MG63 (cell line): ENCODE data around the gene DNAJB7. TPM values are rescaled to one million over a fixed set of nuclear protein-coding genes. Genes with fewer than 3 reads are reported as not detected.
"Not testable (repeated sequence)": the region's sequence is repeated elsewhere in the genome, so short reads cannot be mapped to it uniquely, and the experiment has no call there.

ENCODE experiments used
- DNase-seq: peaks from one replicate; pipeline ENCODE4 v3.0.0-alpha.2; 2020
- H3K27me3 ChIP-seq: fragments of 250-450 bp; sonication (Bioruptor Pico); 2 replicates; pipeline ENCODE4 v1.5.1; 2020; ENCODE audit warnings: mild to moderate bottlenecking, moderate library complexity
- H3K36me3 ChIP-seq: fragments of 250-450 bp; sonication (Bioruptor Pico); 2 replicates; pipeline ENCODE4 v1.5.1; 2020; ENCODE audit warnings: mild to moderate bottlenecking, moderate library complexity
- H3K4me3 ChIP-seq: fragments of 250-450 bp; sonication (Bioruptor Pico); 2 replicates; pipeline ENCODE4 v1.5.1; 2020; ENCODE audit warnings: mild to moderate bottlenecking, moderate library complexity
- H3K9me3 ChIP-seq: fragments of 250-450 bp; sonication (Bioruptor Pico); 2 replicates; pipeline ENCODE4 v1.5.1; 2020; ENCODE audit warnings: mild to moderate bottlenecking, moderate library complexity
- total RNA-seq: library from RNA; depleted of rRNA; stranded (reverse); fragments of >200 nt; shearing (Covaris generic); gene quantifications from 2 replicates; pipeline ENCODE4 v1.2.3, GENCODE V29; 2014; ENCODE audit warnings: low replicate concordance

DNAJB7 gene
- total RNA-seq, 1 experiment from 2014 or later = not detected

GRCh38 chr22:40855979-40856512 is 5.9 kb downstream of the DNAJB7 start:
- Histone ChIP-seq H3K4me3 (peak overlapping the region; percentile 99), H3K9me3 (no peaks in the 10 kb centered on the region), H3K27me3 (no peaks in the 10 kb centered on the region), H3K36me3 (peaks cover 74% of the 10 kb centered on the region)
- no peak for DNase-seq

GRCh38 chr22:40855071-40855978 is 6.6 kb downstream of the DNAJB7 start:
- no peaks in the 10 kb centered on the region for H3K27me3 ChIP-seq
- H3K4me3 ChIP-seq = peak overlapping the region; percentile 99
- H3K36me3 ChIP-seq = peaks cover 74% of the 10 kb centered on the region
- H3K9me3 ChIP-seq = no peaks in the 10 kb centered on the region
- peak; percentile 27 for DNase-seq

DNA sequence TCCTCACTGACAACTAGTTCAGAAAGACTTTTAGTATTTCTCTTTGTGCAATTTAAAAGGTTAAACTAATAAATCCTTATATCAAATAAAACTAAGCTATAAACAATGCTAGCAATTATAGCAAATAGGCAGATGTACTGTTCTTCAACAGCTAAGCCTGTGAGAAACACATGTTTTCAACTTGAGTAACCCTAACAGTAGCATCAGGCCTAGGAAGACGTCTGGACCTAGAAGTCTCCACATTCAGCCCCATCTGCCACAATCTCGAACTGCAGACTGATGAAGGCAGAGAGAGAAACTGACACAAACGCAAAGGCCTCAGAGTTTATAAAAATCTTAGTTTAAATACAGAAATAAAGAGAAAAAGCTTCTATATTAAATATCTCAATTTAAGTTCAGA is 8.0 kb downstream of the DNAJB7 start:
- no peak for DNase-seq
- Histone ChIP-seq H3K36me3 (peaks cover 76% of the 10 kb centered on the region), H3K4me3 (peak overlapping the region; percentile 99), H3K9me3 (no peaks in the 10 kb centered on the region), H3K27me3 (no peaks in the 10 kb centered on the region)

DNA sequence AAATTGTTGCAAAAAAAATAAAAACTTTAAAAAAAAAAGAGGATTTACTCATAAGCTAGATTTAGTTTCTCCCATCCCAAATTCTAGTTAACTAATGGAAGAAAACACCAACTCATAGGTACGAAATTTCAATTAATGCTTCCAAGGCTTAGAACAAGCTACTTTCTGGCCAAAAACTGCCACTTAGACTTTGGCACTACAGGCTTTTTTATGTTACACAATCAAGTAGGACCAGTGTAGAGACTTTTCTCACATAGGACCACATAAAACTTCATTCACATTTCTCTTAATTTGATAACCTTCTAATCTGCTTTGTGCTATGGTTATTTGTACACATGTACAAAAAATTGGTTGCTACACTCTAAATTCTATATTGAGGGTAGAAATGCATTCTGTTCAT is 8.6 kb downstream of the DNAJB7 start:
- Histone ChIP-seq H3K9me3 (no peaks in the 10 kb centered on the region), H3K27me3 (no peaks in the 10 kb centered on the region), H3K36me3 (peaks cover 78% of the 10 kb centered on the region), H3K4me3 (peak overlapping the region; percentile 99)
- no peak for DNase-seq

GRCh38 chr22:40845816-40846215 is 16.1 kb downstream of the DNAJB7 start:
- peak; percentile 16 for DNase-seq
- H3K36me3 ChIP-seq = peaks cover 89% of the 10 kb centered on the region
- not testable (repeated sequence) for H3K9me3 ChIP-seq, H3K27me3 ChIP-seq, H3K4me3 ChIP-seq

DNA sequence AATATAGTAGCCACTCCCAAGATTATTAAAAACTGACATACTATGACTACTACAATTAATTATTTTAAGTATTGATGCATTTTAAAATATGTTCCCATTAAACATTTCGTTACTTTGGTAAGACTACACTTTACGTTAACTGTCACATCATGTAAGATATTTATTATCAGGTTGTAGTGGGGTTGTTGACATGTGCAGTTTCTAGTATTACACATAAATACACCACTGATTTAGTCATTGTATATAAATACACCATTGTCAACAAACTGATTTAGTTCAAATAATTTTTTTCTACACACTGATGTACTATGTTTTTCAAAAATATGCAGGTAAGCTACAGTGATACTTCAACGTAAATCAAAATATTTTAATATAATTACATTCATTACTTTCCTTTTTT is 17.0 kb downstream of the DNAJB7 start:
- peaks cover 89% of the 10 kb centered on the region for H3K36me3 ChIP-seq
- no peak for DNase-seq
- no peaks in the 10 kb centered on the region for H3K27me3 ChIP-seq

GRCh38 chr22:40838486-40838885 is 23.4 kb downstream of the DNAJB7 start:
- no peak overlapping the region for H3K4me3 ChIP-seq
- H3K9me3 ChIP-seq = no peaks in the 10 kb centered on the region
- no peak for DNase-seq
- H3K36me3 ChIP-seq = peaks cover 87% of the 10 kb centered on the region
- no peaks in the 10 kb centered on the region for H3K27me3 ChIP-seq

More for the DNA sequence above, 17.0 kb downstream of the DNAJB7 start:
- Histone ChIP-seq H3K9me3 (no peaks in the 10 kb centered on the region), H3K4me3 (no peak overlapping the region)

GRCh38 chr22:40834619-40835018 is 27.3 kb downstream of the DNAJB7 start:
- DNase-seq = no peak
- Histone ChIP-seq H3K36me3 (peaks cover 87% of the 10 kb centered on the region), H3K27me3 (no peaks in the 10 kb centered on the region), H3K9me3 (no peaks in the 10 kb centered on the region), H3K4me3 (no peak overlapping the region)

DNA sequence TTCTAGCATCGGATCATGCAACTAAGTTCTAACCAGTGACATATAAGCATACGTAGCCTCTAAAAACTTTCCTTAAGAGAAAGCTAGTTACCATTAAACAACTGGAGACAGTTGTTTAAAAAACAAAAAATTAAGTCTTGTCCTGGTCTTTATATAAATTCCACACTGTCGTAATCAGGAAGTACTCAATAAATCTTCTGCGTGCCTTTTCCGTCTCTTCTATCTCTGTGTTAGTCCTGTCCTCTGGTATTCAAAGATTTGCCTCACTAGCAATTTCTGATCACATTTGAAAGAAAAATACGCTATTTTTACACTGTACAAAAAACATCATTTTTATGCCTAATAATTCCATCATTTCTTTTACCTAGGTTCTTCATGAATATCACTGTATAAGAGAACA is 32.8 kb downstream of the DNAJB7 start:
- Histone ChIP-seq H3K4me3 (no peak overlapping the region), H3K9me3 (no peaks in the 10 kb centered on the region), H3K36me3 (peaks cover 83% of the 10 kb centered on the region), H3K27me3 (no peaks in the 10 kb centered on the region)
- no peak for DNase-seq

GRCh38 chr22:40826984-40827741 is 34.8 kb downstream of the DNAJB7 start:
- no peaks in the 10 kb centered on the region for H3K27me3 ChIP-seq
- no peak overlapping the region for H3K4me3 ChIP-seq
- peaks cover 89% of the 10 kb centered on the region for H3K36me3 ChIP-seq
- no peaks in the 10 kb centered on the region for H3K9me3 ChIP-seq
- no peak for DNase-seq

- peaks cover 81% of the 10 kb centered on the region for H3K36me3 ChIP-seq
- DNase-seq, H3K9me3 ChIP-seq, H3K27me3 ChIP-seq, H3K4me3 ChIP-seq: not testable (repeated sequence)
These were observed 35.6 kb downstream of the DNAJB7 start for GRCh38 chr22:40826292-40826691.

GRCh38 chr22:40823426-40823825 is 38.5 kb downstream of the DNAJB7 start:
- peaks cover 53% of the 10 kb centered on the region for H3K36me3 ChIP-seq
- no peaks in the 10 kb centered on the region for H3K9me3 ChIP-seq
- H3K4me3 ChIP-seq = no peak overlapping the region
- DNase-seq = no peak
- H3K27me3 ChIP-seq = no peaks in the 10 kb centered on the region

DNA sequence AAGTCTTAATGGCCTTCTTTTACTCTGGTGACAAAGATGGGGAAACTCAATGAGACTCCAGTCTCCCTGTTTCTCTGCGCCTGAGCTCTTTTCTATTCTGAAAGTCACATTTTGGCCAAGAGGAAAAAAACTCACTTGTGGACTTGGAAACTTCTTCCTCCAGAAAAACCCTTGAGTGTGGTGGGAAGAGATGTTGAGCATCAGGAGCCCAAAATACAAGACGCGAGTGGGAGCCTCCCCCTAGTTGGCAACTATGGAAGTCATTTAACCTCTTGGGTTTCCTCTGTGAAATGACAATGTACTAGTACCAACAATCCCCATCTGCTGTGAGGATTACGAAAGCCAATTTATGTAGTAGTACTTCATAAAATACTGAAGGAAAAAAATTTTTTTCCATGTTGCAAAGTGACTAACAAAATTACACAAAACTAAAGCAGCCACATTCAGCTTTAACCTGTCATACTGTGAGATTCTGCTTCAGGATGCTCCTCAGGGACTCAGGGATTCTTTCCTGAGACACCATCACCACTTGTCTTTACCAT is 42.2 kb downstream of the DNAJB7 start:
- Histone ChIP-seq H3K27me3 (no peaks in the 10 kb centered on the region), H3K4me3 (peak overlapping the region; percentile 93), H3K36me3 (peaks cover 35% of the 10 kb centered on the region), H3K9me3 (no peaks in the 10 kb centered on the region)
- DNase-seq = no peak

DNA sequence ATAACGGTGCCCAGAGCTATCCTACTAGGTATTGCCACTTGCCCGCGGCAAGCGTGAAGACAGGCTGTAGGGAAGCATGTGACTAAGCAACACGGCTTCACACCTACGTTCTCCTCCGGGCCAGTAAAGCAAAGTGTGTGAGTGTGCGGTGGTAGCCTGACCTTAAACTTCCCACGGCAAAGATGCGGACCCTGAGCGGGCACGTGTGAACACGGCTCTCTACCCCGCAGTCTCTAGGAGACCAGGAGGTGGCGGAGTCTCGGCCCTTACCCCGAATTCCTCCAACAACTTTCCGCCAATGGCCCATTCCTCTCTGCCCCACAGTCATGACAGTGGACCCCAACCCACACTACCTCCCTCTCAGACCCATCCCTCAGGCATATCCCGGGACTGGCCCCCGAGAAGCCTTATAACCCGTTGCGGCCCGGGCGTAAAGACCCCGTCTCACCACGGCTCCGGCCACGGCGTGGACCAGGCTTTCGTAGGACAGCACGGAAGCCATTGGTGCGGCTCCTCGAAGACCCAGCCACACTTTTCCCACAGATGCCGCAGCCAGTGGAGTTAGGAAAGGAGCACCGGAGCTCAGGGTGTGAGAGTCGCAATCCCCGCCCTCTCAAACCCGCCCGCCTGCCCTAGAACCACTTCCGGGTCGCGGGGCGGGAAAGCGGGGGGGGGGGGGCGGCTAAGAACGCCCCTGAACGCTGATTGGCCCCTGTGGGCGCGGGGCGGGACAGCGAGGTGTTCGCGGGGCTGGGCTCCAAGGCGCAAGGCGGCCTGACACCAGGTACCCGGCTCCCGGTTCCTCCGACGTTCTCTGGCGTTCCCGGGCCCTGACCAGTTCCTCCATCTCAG is 42.9 kb downstream of the DNAJB7 start, which contains the start of gene SLC25A17:
Gene SLC25A17 (minus strand): TSS at position 600 of the 852 bp plus-strand sequence. CDS start 98 bp downstream, at position 502.
- no peaks in the 10 kb centered on the region for H3K9me3 ChIP-seq
- H3K36me3 ChIP-seq = peaks cover 29% of the 10 kb centered on the region
- H3K4me3 ChIP-seq = peak within 1 kb of the TSS; percentile 93
- DNase-seq = peak; percentile 86
- no peaks in the 10 kb centered on the region for H3K27me3 ChIP-seq

DNA sequence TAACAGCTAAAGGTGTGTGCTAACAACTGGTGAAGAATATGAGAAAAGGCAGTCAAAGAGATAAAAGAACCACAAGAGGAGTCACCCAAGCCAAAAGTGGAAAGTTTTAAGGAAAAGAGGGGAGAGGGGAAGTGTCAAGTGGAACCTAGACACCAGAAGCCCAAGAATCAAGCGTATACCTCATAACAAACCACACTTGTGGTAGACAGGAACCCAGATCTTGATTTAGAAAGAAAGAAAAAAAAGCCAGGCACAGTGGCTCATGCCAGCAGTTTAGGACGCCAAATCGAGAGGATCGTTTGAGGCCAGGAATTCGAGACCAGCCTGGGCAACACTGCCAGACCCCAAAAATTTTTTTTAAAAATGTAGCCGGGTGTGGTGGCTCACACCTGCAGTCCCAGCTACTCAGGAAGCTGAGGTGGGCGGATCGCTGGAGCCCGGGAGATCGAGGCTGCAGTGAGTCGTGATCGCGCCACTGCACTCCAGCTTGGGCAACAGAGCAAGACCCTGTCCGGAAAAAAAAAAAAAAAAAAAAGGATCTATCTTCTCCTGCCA is 43.6 kb downstream of the DNAJB7 start:
- H3K27me3 ChIP-seq = no peaks in the 10 kb centered on the region
- peaks cover 27% of the 10 kb centered on the region for H3K36me3 ChIP-seq
- no peaks in the 10 kb centered on the region for H3K9me3 ChIP-seq
- peak overlapping the region; percentile 93 for H3K4me3 ChIP-seq
- no peak for DNase-seq

DNA sequence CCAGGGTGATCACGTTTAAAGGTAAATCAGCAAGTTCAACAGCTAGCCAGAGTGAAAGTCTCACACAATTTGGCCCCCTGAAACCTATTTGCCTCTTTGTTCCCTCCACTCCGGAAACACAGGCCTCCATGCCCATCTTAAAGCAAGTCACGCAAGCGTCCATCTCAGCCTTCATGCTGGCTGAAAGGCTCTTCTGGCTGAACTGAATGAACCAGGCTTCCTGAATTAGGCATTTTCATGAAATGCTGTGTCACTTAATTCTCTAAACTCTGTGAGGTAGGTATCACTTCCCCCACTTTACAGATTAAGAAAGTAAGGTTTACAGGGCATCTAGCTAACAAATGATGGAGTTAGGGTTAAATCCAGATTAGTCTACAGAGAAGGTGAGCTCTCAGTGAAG is 44.2 kb downstream of the DNAJB7 start:
- DNase-seq = no peak
- Histone ChIP-seq H3K36me3 (peaks cover 22% of the 10 kb centered on the region), H3K4me3 (peak overlapping the region; percentile 93), H3K9me3 (no peaks in the 10 kb centered on the region), H3K27me3 (no peaks in the 10 kb centered on the region)
